IMR-90 (cell line): Measurements from ENCODE around the gene FBXW11. TPM values are rescaled to one million over a fixed set of nuclear protein-coding genes. Genes with fewer than 3 reads are reported as not detected.

Experiments used
- ATAC-seq: fragments of 200-7000 bp; cut with Tn5 transposase; 2 replicates; pipeline ENCODE4 v1.9.1; 2020; ENCODE audit warnings: low read depth, mild to moderate bottlenecking, moderate library complexity
- BruUV-seq: library from RNA; stranded (reverse); fragments of 400-500 nt; replicated peaks from 2 replicates; lab custom pipeline; 2021; lab: Mats Ljungman, UMichigan
- CTCF ChIA-PET: fragments of 300-600 bp; formaldehyde crosslinking; extraction: SDS; loops from one replicate; lab custom pipeline; 2021; ENCODE audit warnings: antibody characterized with exemption; lab: Yijun Ruan, JAX
- POLR2A ChIA-PET: fragments of 300-600 bp; sonication (Branson Sonifier 250); formaldehyde crosslinking; loops from one replicate; lab custom pipeline; 2022; ENCODE audit warnings: antibody characterized with exemption; ENCODE audit not compliant: unreplicated experiment; lab: Charles Lee
- DNase-seq: peaks from one replicate; pipeline ENCODE4 v3.0.0; 2013
- H2AFZ ChIP-seq: replicated peaks from 2 replicates; pipeline ENCODE3; 2013; ENCODE audit warnings: low read length, mild to moderate bottlenecking; ENCODE audit not compliant: poor library complexity
- H2AK5ac ChIP-seq: 2 replicates; pipeline ENCODE4 v1.6.1; 2013; ENCODE audit warnings: low read depth, low read length, inconsistent platforms
- H2AK9ac ChIP-seq: replicated peaks from 2 replicates; pipeline ENCODE3; 2013; ENCODE audit warnings: mild to moderate bottlenecking, low read depth, low read length, moderate library complexity; ENCODE audit not compliant: poor library complexity
- H2BK120ac ChIP-seq: 2 replicates; pipeline ENCODE4 v1.6.1; 2013; ENCODE audit warnings: low read depth, low read length, inconsistent platforms
- H2BK15ac ChIP-seq: 3 replicates; pipeline ENCODE4 v1.6.1; 2013; ENCODE audit warnings: low read depth, low read length, inconsistent platforms
- H2BK20ac ChIP-seq: 2 replicates; pipeline ENCODE4 v1.6.1; 2013; ENCODE audit warnings: low read depth, mild to moderate bottlenecking, inconsistent platforms, low read length, moderate library complexity
- H2BK5ac ChIP-seq: 2 replicates; pipeline ENCODE4 v1.6.1; 2013; ENCODE audit warnings: mild to moderate bottlenecking, low read depth, low read length, inconsistent platforms; ENCODE audit not compliant: poor library complexity, severe bottlenecking
- H3K14ac ChIP-seq: replicated peaks from 2 replicates; pipeline ENCODE4 v1.6.1; 2013; ENCODE audit warnings: low read depth, low read length, inconsistent platforms
- H3K18ac ChIP-seq: 2 replicates; pipeline ENCODE4 v1.6.1; 2013; ENCODE audit warnings: low read depth, low read length, control low read depth
- H3K23ac ChIP-seq: 2 replicates; pipeline ENCODE4 v1.6.1; 2013; ENCODE audit warnings: low read depth, low read length, inconsistent platforms
- H3K27ac ChIP-seq: 2 replicates; pipeline ENCODE4 v1.5.1; 2013; ENCODE audit warnings: mild to moderate bottlenecking, control low read depth, low read length; ENCODE audit not compliant: insufficient read depth
- H3K27me3 ChIP-seq: 2 replicates; pipeline ENCODE4 v1.6.1; 2013; ENCODE audit warnings: low read length; ENCODE audit not compliant: control insufficient read depth, insufficient read depth
- H3K36me3 ChIP-seq: 2 replicates; pipeline ENCODE4 v1.6.1; 2013; ENCODE audit warnings: low read length, mixed read lengths; ENCODE audit not compliant: control insufficient read depth, insufficient read depth
- H3K4ac ChIP-seq: 2 replicates; pipeline ENCODE4 v1.6.1; 2013; ENCODE audit warnings: low read depth, low read length, inconsistent platforms
- H3K4me1 ChIP-seq: 2 replicates; pipeline ENCODE4 v1.6.1; 2013; ENCODE audit warnings: low read length, mixed read lengths; ENCODE audit not compliant: control insufficient read depth, insufficient read depth
- H3K4me2 ChIP-seq: 2 replicates; pipeline ENCODE4 v1.6.1; 2013; ENCODE audit warnings: low read depth, mild to moderate bottlenecking, control low read depth, low read length, moderate library complexity
- H3K4me3 ChIP-seq: 2 replicates; pipeline ENCODE4 v1.5.1; 2013; ENCODE audit warnings: low read depth, mild to moderate bottlenecking, control low read depth, low read length, moderate library complexity; ENCODE audit not compliant: insufficient read depth
- H3K56ac ChIP-seq: 2 replicates; pipeline ENCODE4 v1.6.1; 2013; ENCODE audit warnings: low read length, inconsistent platforms; ENCODE audit not compliant: insufficient read depth; ENCODE audit errors: extremely low read depth
- H3K79me1 ChIP-seq, 2 experiments: 2 replicates each; pipeline ENCODE4 v1.6.1; 2013; ENCODE audit warnings: low read length in 2 of 2, inconsistent platforms in 1 of 2, low read depth in 1 of 2
- H3K9ac ChIP-seq: 2 replicates; pipeline ENCODE4 v1.6.1; 2013; ENCODE audit warnings: low read depth, low read length, control low read depth
- H3K9me1 ChIP-seq: 2 replicates; pipeline ENCODE4 v1.6.1; 2013; ENCODE audit warnings: low read length, inconsistent platforms; ENCODE audit not compliant: insufficient read depth
- H3K9me3 ChIP-seq: 2 replicates; pipeline ENCODE4 v1.6.1; 2013; ENCODE audit warnings: low read length; ENCODE audit not compliant: control insufficient read depth, insufficient read depth
- H4K20me1 ChIP-seq: 2 replicates; pipeline ENCODE4 v1.6.1; 2013; ENCODE audit warnings: low read length, inconsistent platforms; ENCODE audit not compliant: insufficient read depth
- H4K5ac ChIP-seq: 2 replicates; pipeline ENCODE4 v1.6.1; 2013; ENCODE audit warnings: mild to moderate bottlenecking, low read depth, low read length, control low read depth
- H4K8ac ChIP-seq, 2 experiments: 2 replicates each; pipeline ENCODE4 v1.6.1; 2013; ENCODE audit warnings: low read depth in 2 of 2, low read length in 2 of 2, control low read depth in 1 of 2, inconsistent platforms in 1 of 2
- H4K91ac ChIP-seq: 2 replicates; pipeline ENCODE4 v1.6.1; 2013; ENCODE audit warnings: low read depth, low read length, inconsistent platforms; ENCODE audit not compliant: insufficient read depth
- BHLHE40 ChIP-seq: fragments of 150-350 bp; IDR thresholded peaks from 2 replicates; pipeline ENCODE4 v1.6.1; 2016; ENCODE audit warnings: mild to moderate bottlenecking, low read depth, low read length
- CEBPB ChIP-seq: IDR thresholded peaks from 2 replicates; pipeline ENCODE4 v1.6.1; 2012; ENCODE audit warnings: low read depth, low read length, improper control_type of control experiment
- CHD1 ChIP-seq: IDR thresholded peaks from 2 replicates; pipeline ENCODE4 v1.6.1; 2012; ENCODE audit warnings: low read depth, low read length, improper control_type of control experiment
- FOS ChIP-seq: fragments of 150-350 bp; IDR thresholded peaks from 2 replicates; pipeline ENCODE4 v1.6.1; 2016; ENCODE audit warnings: low read depth, low read length
- MAFK ChIP-seq: IDR thresholded peaks from 2 replicates; pipeline ENCODE4 v1.6.1; 2012; ENCODE audit warnings: low read depth, low read length, improper control_type of control experiment
- MAZ ChIP-seq: IDR thresholded peaks from 2 replicates; pipeline ENCODE4 v1.6.1; 2012; ENCODE audit warnings: low read depth, mild to moderate bottlenecking, low read length, improper control_type of control experiment, moderate library complexity, borderline replicate concordance
- MXI1 ChIP-seq: IDR thresholded peaks from 2 replicates; pipeline ENCODE4 v1.6.1; 2012; ENCODE audit warnings: low read depth, mild to moderate bottlenecking, low read length, moderate library complexity, borderline replicate concordance
- NFE2L2 ChIP-seq: fragments of 150-350 bp; IDR thresholded peaks from 2 replicates; pipeline ENCODE4 v1.6.1; 2016; ENCODE audit warnings: low read depth, mild to moderate bottlenecking, low read length
- POLR2A ChIP-seq: IDR thresholded peaks from 2 replicates; pipeline ENCODE4 v1.6.1; 2012; ENCODE audit warnings: mild to moderate bottlenecking, low read depth, low read length
- RAD21 ChIP-seq: IDR thresholded peaks from 2 replicates; pipeline ENCODE4 v1.6.1; 2012; ENCODE audit warnings: low read length, improper control_type of control experiment
- RCOR1 ChIP-seq: IDR thresholded peaks from 2 replicates; pipeline ENCODE4 v1.6.1; 2012; ENCODE audit warnings: mild to moderate bottlenecking, low read length, improper control_type of control experiment; ENCODE audit not compliant: insufficient replicate concordance
- RFX5 ChIP-seq: IDR thresholded peaks from 2 replicates; pipeline ENCODE4 v1.8.0; 2012; ENCODE audit warnings: low read depth, mild to moderate bottlenecking, low read length, moderate library complexity
- SMC3 ChIP-seq: fragments of 150-350 bp; IDR thresholded peaks from 2 replicates; pipeline ENCODE4 v1.6.1; 2016; ENCODE audit warnings: low read depth, mild to moderate bottlenecking, antibody characterized with exemption, low read length, moderate library complexity
- WGBS, 2 experiments: methylation state at CpG; one replicate each; pipeline versions ENCODE4 v1.1.5 to v1.1.7; 2013; ENCODE audit warnings: missing lambda C conversion rate in 2 of 2; ENCODE audit not compliant: insufficient read length in 1 of 2; ENCODE audit errors: extremely low coverage in 2 of 2; 5-methylcytosine and 5-hydroxymethylcytosine counted together
- dilution Hi-C: fragments of 300-500 bp; cut with HindIII; formaldehyde crosslinking; loops from one replicate; pipeline ENCODE4 v1.14.3; 2018; ENCODE audit warnings: low sequenced_read_pairs; ENCODE audit not compliant: unreplicated experiment
- in situ Hi-C: fragments of 300-500 bp; cut with MboI; formaldehyde crosslinking; loops from 3 replicates; pipeline ENCODE4 v1.14.3; 2019; ENCODE audit warnings: low sequenced_read_pairs, inconsistent platforms, mixed read lengths
- intact Hi-C: fragments of 100-400 bp; cut with micrococcal nuclease; formaldehyde crosslinking; loops from 2 replicates; pipeline ENCODE4 v1.10.0; 2022
- polyA plus RNA-seq, 3 experiments: library from polyadenylated mRNA; depleted of rRNA; stranded (reverse); fragments of >200 nt; gene quantifications; 2 replicates each; pipeline ENCODE4 v1.2.3, GENCODE V29; 2012; ENCODE audit warnings: low replicate concordance in 1 of 3
- total RNA-seq: library from RNA; depleted of rRNA; stranded (reverse); fragments of >200 nt; gene quantifications from 2 replicates; pipeline ENCODE4 v1.2.3, GENCODE V29; 2012
- TF ChIP-seq, protein P1 (sequence below): fragments of 150-350 bp; IDR thresholded peaks from 2 replicates; pipeline ENCODE4 v1.6.1; 2017; ENCODE audit warnings: mild to moderate bottlenecking, antibody characterized with exemption, low read length, low read depth
- TF ChIP-seq, protein P2 (sequence below): fragments of 150-350 bp; IDR thresholded peaks from 2 replicates; pipeline ENCODE4 v1.6.1; 2016; ENCODE audit warnings: low read depth, mild to moderate bottlenecking, low read length, moderate library complexity, borderline replicate concordance
- TF ChIP-seq, protein P3 (sequence below): conservative IDR thresholded peaks from 2 replicates; pipeline ENCODE4 v1.5.1; 2012; ENCODE audit warnings: mild to moderate bottlenecking, low read depth, low read length, improper control_type of control experiment

Gene FBXW11
- total and polyA plus RNA-seq, 2 of the 4 experiments (the other 2 are of a cell fraction): 34.3 to 97.1 TPM

DNA sequence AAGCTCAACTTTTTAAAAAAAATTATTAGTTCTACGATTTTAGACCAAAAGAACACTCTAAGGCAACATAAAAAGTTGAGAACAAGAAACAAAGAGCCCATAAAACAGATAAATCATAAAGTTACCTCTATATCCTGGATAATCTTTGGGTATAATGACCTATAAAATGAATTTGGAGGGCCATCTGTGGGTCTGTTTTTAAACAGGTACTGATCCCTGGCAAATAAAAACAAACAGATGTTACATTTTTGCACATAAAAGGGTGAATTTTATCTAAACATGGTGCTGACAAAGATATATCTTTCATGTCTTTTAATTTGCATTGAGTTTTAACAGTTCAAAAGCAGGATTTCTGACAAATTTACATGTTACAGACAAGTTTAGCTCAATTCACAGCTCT is 107.6 kb downstream of the FBXW11 start:
- H3K27ac ChIP-seq: no peak overlapping the region
- CTCF ChIA-PET: interaction anchor here (0.8 to 1.5 kb wide), 3 partner anchors 13 to 480 kb away, joined by 3 to 4 read pairs (median 3); partner anchors contain the start of gene FGF18
- no peak overlapping the region for H2AK9ac ChIP-seq
- no peak overlapping the region for H3K4ac ChIP-seq
- no peak overlapping the region for H2BK20ac ChIP-seq
- H3K9me3 ChIP-seq: no peaks in the 10 kb centered on the region
- intact Hi-C loops: no loop called here
- BruUV-seq: no TSS peak
- no peaks in the 10 kb centered on the region for H3K27me3 ChIP-seq
- H3K23ac ChIP-seq: no peak overlapping the region
- H3K56ac ChIP-seq: no peak overlapping the region
- H3K14ac ChIP-seq: no peak overlapping the region
- dilution Hi-C loops: no loop called here
- H4K8ac ChIP-seq: no peak overlapping the region
- H3K9ac ChIP-seq: no peak overlapping the region
- DNase-seq (no peak), ATAC-seq (no peak)
- no peak overlapping the region for H3K4me3 ChIP-seq
- H2BK120ac ChIP-seq: no peak overlapping the region
- in situ Hi-C loops: no loop called here
- TF ChIP-seq FOS: no peak
- TF ChIP-seq, protein P1, sequence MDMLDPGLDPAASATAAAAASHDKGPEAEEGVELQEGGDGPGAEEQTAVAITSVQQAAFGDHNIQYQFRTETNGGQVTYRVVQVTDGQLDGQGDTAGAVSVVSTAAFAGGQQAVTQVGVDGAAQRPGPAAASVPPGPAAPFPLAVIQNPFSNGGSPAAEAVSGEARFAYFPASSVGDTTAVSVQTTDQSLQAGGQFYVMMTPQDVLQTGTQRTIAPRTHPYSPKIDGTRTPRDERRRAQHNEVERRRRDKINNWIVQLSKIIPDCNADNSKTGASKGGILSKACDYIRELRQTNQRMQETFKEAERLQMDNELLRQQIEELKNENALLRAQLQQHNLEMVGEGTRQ: no peak
- TF ChIP-seq, protein P2, sequence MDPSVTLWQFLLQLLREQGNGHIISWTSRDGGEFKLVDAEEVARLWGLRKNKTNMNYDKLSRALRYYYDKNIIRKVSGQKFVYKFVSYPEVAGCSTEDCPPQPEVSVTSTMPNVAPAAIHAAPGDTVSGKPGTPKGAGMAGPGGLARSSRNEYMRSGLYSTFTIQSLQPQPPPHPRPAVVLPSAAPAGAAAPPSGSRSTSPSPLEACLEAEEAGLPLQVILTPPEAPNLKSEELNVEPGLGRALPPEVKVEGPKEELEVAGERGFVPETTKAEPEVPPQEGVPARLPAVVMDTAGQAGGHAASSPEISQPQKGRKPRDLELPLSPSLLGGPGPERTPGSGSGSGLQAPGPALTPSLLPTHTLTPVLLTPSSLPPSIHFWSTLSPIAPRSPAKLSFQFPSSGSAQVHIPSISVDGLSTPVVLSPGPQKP: no peak
- no peak for TF ChIP-seq CHD1
- TF ChIP-seq MAFK: no peak
- no peak for TF ChIP-seq RAD21
- no peak for TF ChIP-seq SMC3
- no peak for TF ChIP-seq CEBPB
- no peak for TF ChIP-seq NFE2L2
- TF ChIP-seq, protein P3, sequence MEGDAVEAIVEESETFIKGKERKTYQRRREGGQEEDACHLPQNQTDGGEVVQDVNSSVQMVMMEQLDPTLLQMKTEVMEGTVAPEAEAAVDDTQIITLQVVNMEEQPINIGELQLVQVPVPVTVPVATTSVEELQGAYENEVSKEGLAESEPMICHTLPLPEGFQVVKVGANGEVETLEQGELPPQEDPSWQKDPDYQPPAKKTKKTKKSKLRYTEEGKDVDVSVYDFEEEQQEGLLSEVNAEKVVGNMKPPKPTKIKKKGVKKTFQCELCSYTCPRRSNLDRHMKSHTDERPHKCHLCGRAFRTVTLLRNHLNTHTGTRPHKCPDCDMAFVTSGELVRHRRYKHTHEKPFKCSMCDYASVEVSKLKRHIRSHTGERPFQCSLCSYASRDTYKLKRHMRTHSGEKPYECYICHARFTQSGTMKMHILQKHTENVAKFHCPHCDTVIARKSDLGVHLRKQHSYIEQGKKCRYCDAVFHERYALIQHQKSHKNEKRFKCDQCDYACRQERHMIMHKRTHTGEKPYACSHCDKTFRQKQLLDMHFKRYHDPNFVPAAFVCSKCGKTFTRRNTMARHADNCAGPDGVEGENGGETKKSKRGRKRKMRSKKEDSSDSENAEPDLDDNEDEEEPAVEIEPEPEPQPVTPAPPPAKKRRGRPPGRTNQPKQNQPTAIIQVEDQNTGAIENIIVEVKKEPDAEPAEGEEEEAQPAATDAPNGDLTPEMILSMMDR: no peak
- TF ChIP-seq MXI1: no peak
- no peak for TF ChIP-seq MAZ
- TF ChIP-seq RCOR1: no peak
- no peak for TF ChIP-seq BHLHE40
- TF ChIP-seq POLR2A: no peak
- TF ChIP-seq RFX5: no peak
- no peaks in the 10 kb centered on the region for H3K4me1 ChIP-seq
- no peak overlapping the region for H4K91ac ChIP-seq
- no peak overlapping the region for H2BK5ac ChIP-seq
- H3K36me3 ChIP-seq: peaks cover 3% of the 10 kb centered on the region; the same call in 1 of the 2 replicates
- H3K79me1 ChIP-seq: peaks cover 27 to 64% of the 10 kb centered on the region in 2 experiments
- no CpG with 5 or more reads among the region's 1 CpG for WGBS, 2 experiments
- H3K9me1 ChIP-seq: no peaks in the 10 kb centered on the region; the same call in 1 of the 2 replicates
- no peak overlapping the region for H2AFZ ChIP-seq
- no peak overlapping the region for H3K18ac ChIP-seq
- no peak overlapping the region for H2AK5ac ChIP-seq
- no peak overlapping the region for H4K5ac ChIP-seq
- peaks cover 39% of the 10 kb centered on the region for H4K20me1 ChIP-seq
- POLR2A ChIA-PET: interaction anchor here (0.8 kb wide), 1 partner anchor 491 kb away, joined by 3 read pairs; no protein-coding TSS in a partner anchor
- H2BK15ac ChIP-seq: no peak overlapping the region
- H3K4me2 ChIP-seq: no peak overlapping the region
